Measurements from ENCODE around the gene NUP42.

DNA sequence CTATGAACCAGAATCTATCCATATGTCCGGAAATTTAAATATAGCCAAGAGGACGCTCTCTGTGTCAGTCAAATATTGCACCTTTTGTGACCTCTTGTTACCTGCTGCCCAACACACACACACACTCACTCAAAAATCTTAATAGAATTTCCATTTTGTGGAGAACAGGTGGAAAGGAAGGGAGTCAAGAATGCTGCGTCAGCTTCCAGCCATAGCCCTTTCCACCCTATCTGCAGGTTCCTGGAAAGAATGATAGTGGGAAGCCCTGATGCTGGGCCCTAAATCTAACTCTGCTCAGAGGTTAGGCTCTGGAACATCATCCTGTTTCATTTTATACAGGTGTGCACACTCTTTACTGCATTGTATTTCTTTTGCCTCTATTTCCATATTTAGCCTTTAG, 55.2 kb downstream of the NUP42 start:
- TF ChIP-seq EP300 (IDR thresholded peaks at IDR 0.05) = no peak
- TF ChIP-seq, protein P1, sequence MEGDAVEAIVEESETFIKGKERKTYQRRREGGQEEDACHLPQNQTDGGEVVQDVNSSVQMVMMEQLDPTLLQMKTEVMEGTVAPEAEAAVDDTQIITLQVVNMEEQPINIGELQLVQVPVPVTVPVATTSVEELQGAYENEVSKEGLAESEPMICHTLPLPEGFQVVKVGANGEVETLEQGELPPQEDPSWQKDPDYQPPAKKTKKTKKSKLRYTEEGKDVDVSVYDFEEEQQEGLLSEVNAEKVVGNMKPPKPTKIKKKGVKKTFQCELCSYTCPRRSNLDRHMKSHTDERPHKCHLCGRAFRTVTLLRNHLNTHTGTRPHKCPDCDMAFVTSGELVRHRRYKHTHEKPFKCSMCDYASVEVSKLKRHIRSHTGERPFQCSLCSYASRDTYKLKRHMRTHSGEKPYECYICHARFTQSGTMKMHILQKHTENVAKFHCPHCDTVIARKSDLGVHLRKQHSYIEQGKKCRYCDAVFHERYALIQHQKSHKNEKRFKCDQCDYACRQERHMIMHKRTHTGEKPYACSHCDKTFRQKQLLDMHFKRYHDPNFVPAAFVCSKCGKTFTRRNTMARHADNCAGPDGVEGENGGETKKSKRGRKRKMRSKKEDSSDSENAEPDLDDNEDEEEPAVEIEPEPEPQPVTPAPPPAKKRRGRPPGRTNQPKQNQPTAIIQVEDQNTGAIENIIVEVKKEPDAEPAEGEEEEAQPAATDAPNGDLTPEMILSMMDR (IDR thresholded peaks at IDR 0.05) = no peak
- no peak for TF ChIP-seq POLR2A (IDR thresholded peaks at IDR 0.05; ENCODE audit: low read depth)

All from esophagus muscularis mucosa (tissue), 4 donors.